B cell (primary cell): ENCODE results near the gene ZNF366. TPM values are rescaled to one million over a fixed set of nuclear protein-coding genes. Genes with fewer than 3 reads are reported as not detected.

Experiments
- ATAC-seq: fragments of 200-7000 bp; cut with Tn5 transposase; one replicate; pipeline ENCODE4 v1.10.0; 2021; ENCODE audit warnings: low read depth, mild to moderate bottlenecking, moderate number of reproducible peaks, moderate library complexity
- CTCF ChIA-PET: fragments of 350-600 bp; sonication (Branson Sonifier 250); formaldehyde crosslinking; loops from one replicate; lab custom pipeline; 2021; ENCODE audit warnings: antibody characterized with exemption, inconsistent platforms; lab: Charles Lee
- POLR2A ChIA-PET: fragments of 350-600 bp; sonication (Branson Sonifier 250); formaldehyde crosslinking; loops from one replicate; lab custom pipeline; 2021; ENCODE audit warnings: antibody characterized with exemption; lab: Charles Lee
- DNase-seq: peaks from one replicate; pipeline ENCODE4 v3.0.0; 2013
- H2AFZ ChIP-seq: 2 replicates; pipeline ENCODE4 v1.6.1; 2012; ENCODE audit warnings: mild to moderate bottlenecking, low read depth, low read length; ENCODE audit not compliant: insufficient read depth, poor library complexity, severe bottlenecking
- H3K27ac ChIP-seq, 2 donors: 1 replicate in 1 of 2; 2 replicates in 1 of 2; pipeline ENCODE4 v1.5.1; 2012 to 2013; ENCODE audit warnings: low read length in 2 of 2, mild to moderate bottlenecking in 2 of 2, moderate library complexity in 1 of 2
- H3K27me3 ChIP-seq, 4 experiments: fragments of 200-600 bp in 1 of 4; sonication (generic) in 1 of 4; replicated peaks in 1 of 4; 1 replicate in 2 of 4; 2 replicates in 2 of 4; pipeline versions ENCODE4 v1.6.1 to v1.7.0; 2013 to 2016; ENCODE audit warnings: low read length in 3 of 4, mild to moderate bottlenecking in 2 of 4, mixed read lengths in 1 of 4, moderate library complexity in 1 of 4; ENCODE audit not compliant: insufficient read depth in 4 of 4, control insufficient read depth in 3 of 4; ENCODE audit errors: control extremely low read depth in 1 of 4
- H3K36me3 ChIP-seq, 2 experiments: replicated peaks in 1 of 2; 1 replicate in 1 of 2; 2 replicates in 1 of 2; pipeline versions ENCODE4 v1.6.1 to v1.7.1; 2013; ENCODE audit warnings: low read length in 1 of 2; ENCODE audit not compliant: insufficient read depth in 2 of 2, control insufficient read depth in 1 of 2; ENCODE audit errors: control extremely low read depth in 1 of 2, extremely low read depth in 1 of 2
- H3K4me1 ChIP-seq, 2 donors: fragments of 200-600 bp in 1 of 2; sonication (generic) in 1 of 2; 1 replicate in 1 of 2; 2 replicates in 1 of 2; pipeline versions ENCODE4 v1.5.1 to v1.6.1; 2013 to 2017; ENCODE audit warnings: low read length in 2 of 2; ENCODE audit not compliant: control insufficient read depth in 2 of 2, insufficient read depth in 2 of 2
- H3K4me2 ChIP-seq: replicated peaks from 2 replicates; pipeline ENCODE3; 2012; ENCODE audit warnings: mild to moderate bottlenecking, low read depth, low read length; ENCODE audit not compliant: poor library complexity, severe bottlenecking
- H3K4me3 ChIP-seq, 5 experiments: fragments of 200-600 bp in 1 of 5; sonication (generic) in 1 of 5; 1 replicate in 3 of 5; 2 replicates in 2 of 5; pipeline versions ENCODE4 v1.5.1 to v1.7.0; 2011 to 2016; ENCODE audit warnings: low read length in 4 of 5, mild to moderate bottlenecking in 4 of 5, low read depth in 2 of 5, control low read depth in 1 of 5, moderate library complexity in 1 of 5; ENCODE audit not compliant: insufficient read depth in 1 of 5; ENCODE audit errors: control extremely low read depth in 1 of 5, extremely low read depth in 1 of 5
- H3K79me2 ChIP-seq: fragments of 200-600 bp; sonication (generic); one replicate; pipeline ENCODE4 v1.6.0; 2016; ENCODE audit warnings: low read length; ENCODE audit not compliant: control insufficient read depth, insufficient read depth
- H3K9ac ChIP-seq: fragments of 200-600 bp; sonication (generic); 2 replicates; pipeline ENCODE4 v1.6.1; 2017; ENCODE audit warnings: mild to moderate bottlenecking, low read length, moderate library complexity
- H3K9me3 ChIP-seq, 3 donors: one replicate each; pipeline versions ENCODE4 v1.6.1 to v1.7.1; 2013; ENCODE audit warnings: low read length in 2 of 3; ENCODE audit not compliant: control insufficient read depth in 2 of 3, insufficient read depth in 1 of 3; ENCODE audit errors: control extremely low read depth in 1 of 3
- H4K20me1 ChIP-seq: 2 replicates; pipeline ENCODE4 v1.6.0; 2012; ENCODE audit warnings: mild to moderate bottlenecking, low read length; ENCODE audit not compliant: insufficient read depth, control insufficient read depth, poor library complexity, severe bottlenecking
- H3K27ac Mint-ChIP-seq: one replicate; pipeline ENCODE4 v1.8.0; 2021; ENCODE audit warnings: mixed read lengths
- H3K27me3 Mint-ChIP-seq: one replicate; pipeline ENCODE4 v1.8.0; 2021; ENCODE audit warnings: mixed read lengths
- H3K4me1 Mint-ChIP-seq: one replicate; pipeline ENCODE4 v1.8.0; 2021; ENCODE audit warnings: mixed read lengths
- H3K4me3 Mint-ChIP-seq: one replicate; pipeline ENCODE4 v1.8.0; 2021; ENCODE audit warnings: mixed read lengths
- H3K9me3 Mint-ChIP-seq: one replicate; pipeline ENCODE4 v1.8.0; 2022; ENCODE audit warnings: mixed read lengths; ENCODE audit not compliant: insufficient read depth
- CTCF ChIP-seq: fragments of 200-600 bp; IDR thresholded peaks from one replicate; pipeline ENCODE4 v1.8.0; 2022; ENCODE audit warnings: antibody characterized with exemption, mild to moderate bottlenecking
- EZH2 ChIP-seq: IDR thresholded peaks from 2 replicates; pipeline ENCODE4 v1.6.1; 2012; ENCODE audit warnings: borderline replicate concordance, low read depth, mild to moderate bottlenecking, moderate library complexity, low read length; ENCODE audit not compliant: insufficient read depth, poor library complexity, severe bottlenecking
- WGBS: methylation state at CpG from one replicate; pipeline ENCODE4 v1.1.5; 2013; ENCODE audit warnings: missing lambda C conversion rate; ENCODE audit not compliant: insufficient coverage; 5-methylcytosine and 5-hydroxymethylcytosine counted together
- intact Hi-C: fragments of 100-400 bp; cut with micrococcal nuclease; formaldehyde crosslinking; loops from one replicate; pipeline ENCODE4 v1.10.0; 2022
- polyA plus RNA-seq: library from polyadenylated mRNA; depleted of rRNA; stranded (reverse); fragments of >200 nt; gene quantifications from 2 replicates; pipeline ENCODE4 v1.2.3, GENCODE V29; 2012
- total RNA-seq, 2 donors: library from RNA; stranded (reverse); fragments of 120-200 nt in 1 of 2; gene quantifications; 1 replicate in 1 of 2; 2 replicates in 1 of 2; pipeline versions ENCODE4 v1.2.3 to v1.2.4, GENCODE V29; 2013 to 2022

ZNF366 gene
- total and polyA plus RNA-seq, 2 donors (not counting 1 experiment from before 2014, with no cell fraction given) = 0.03 TPM; not detected in 1

- no peak for TF ChIP-seq CTCF
- no peak for TF ChIP-seq EZH2
- Histone ChIP-seq H3K4me1 (no peaks in the 10 kb centered on the region), H2AFZ (no peak overlapping the region), H3K4me2 (no peak overlapping the region), H3K79me2 (no peaks in the 10 kb centered on the region), H3K27me3 (peaks cover 0 to 4% (median 2%) of the 10 kb centered on the region in 4 experiments), H3K9ac (no peak overlapping the region), H4K20me1 (no peaks in the 10 kb centered on the region), H3K36me3 (no peaks in the 10 kb centered on the region), H3K9me3 (no peaks in the 10 kb centered on the region), H3K27ac (no peak overlapping the region), H3K4me3 (no peak overlapping the region)
- CTCF ChIA-PET = no interaction called here
- H3K9me3 Mint-ChIP-seq = peaks cover 1% of the 10 kb centered on the region
- ATAC-seq (no peak), DNase-seq (no peak)
- 86% methylated on average over 5 of the region's 5 CpGs for WGBS
- H3K4me1 Mint-ChIP-seq = peaks cover under 1% of the 10 kb centered on the region
- H3K4me3 Mint-ChIP-seq = no peak overlapping the region
- H3K27ac Mint-ChIP-seq = no peak overlapping the region
- intact Hi-C loops = no loop called here
- peaks cover 55% of the 10 kb centered on the region for H3K27me3 Mint-ChIP-seq
- POLR2A ChIA-PET = no interaction called here
Measured at GRCh38 chr5:72550595-72550994, 43.4 kb upstream of the ZNF366 start.

- H3K27me3 ChIP-seq = peaks cover 0 to 2% (median 0%) of the 10 kb centered on the region in 4 experiments
- Mint-ChIP-seq H3K4me3 (no peak overlapping the region), H3K27me3 (peaks cover 26% of the 10 kb centered on the region), H3K27ac (no peak overlapping the region), H3K4me1 (no peaks in the 10 kb centered on the region), H3K9me3 (peaks cover 3% of the 10 kb centered on the region)
- POLR2A ChIA-PET = no interaction called here
- intact Hi-C loops = no loop called here
- DNase-seq (no peak), ATAC-seq (no peak)
- no peak overlapping the region for H2AFZ ChIP-seq
- H3K27ac ChIP-seq = no peak overlapping the region
- no peak overlapping the region for H3K4me3 ChIP-seq
- H3K79me2 ChIP-seq = no peaks in the 10 kb centered on the region
- H3K9me3 ChIP-seq = no peaks in the 10 kb centered on the region
- TF ChIP-seq EZH2 (no peak), CTCF (no peak)
- H3K4me2 ChIP-seq = no peak overlapping the region
- H4K20me1 ChIP-seq = no peaks in the 10 kb centered on the region
- CTCF ChIA-PET = no interaction called here
- H3K9ac ChIP-seq = no peak overlapping the region
- WGBS = 20% methylated on average over 1 of the region's 3 CpGs
- no peaks in the 10 kb centered on the region for H3K4me1 ChIP-seq
- no peaks in the 10 kb centered on the region for H3K36me3 ChIP-seq
Measured at GRCh38 chr5:72543811-72544210, 36.6 kb upstream of the ZNF366 start.
